AG04450 (cell line): ENCODE data around the gene EEF1A2. TPM values are rescaled to one million over a fixed set of nuclear protein-coding genes. Genes with fewer than 3 reads are reported as not detected.

Experiments used
- CTCF ChIA-PET: fragments of 300-600, 350-600 bp; formaldehyde crosslinking; extraction: SDS; loops from one replicate; lab custom pipeline; 2022; ENCODE audit warnings: antibody characterized with exemption, inconsistent platforms; lab: Charles Lee
- POLR2A ChIA-PET: fragments of 350-600 bp; formaldehyde crosslinking; extraction: SDS; loops from one replicate; lab custom pipeline; 2021; ENCODE audit warnings: antibody characterized with exemption, inconsistent platforms; lab: Yijun Ruan, JAX
- DNase-seq: peaks from one replicate; pipeline ENCODE4 v3.0.0-alpha.2; 2011; ENCODE audit warnings: low read depth, low spot score
- H3K27ac ChIP-seq: one replicate; pipeline ENCODE4 v1.5.1; 2012; ENCODE audit warnings: low read depth, low read length, control low read depth
- H3K27me3 ChIP-seq: one replicate; pipeline ENCODE4 v1.6.0; 2012; ENCODE audit warnings: low read length; ENCODE audit not compliant: control insufficient read depth, insufficient read depth
- H3K4me3 ChIP-seq: 2 replicates; pipeline ENCODE4 v1.5.1; 2011; ENCODE audit warnings: mild to moderate bottlenecking, low read depth, low read length, control low read depth
- H3K9me3 ChIP-seq: 2 replicates; pipeline ENCODE4 v1.5.1; 2012; ENCODE audit warnings: low read length; ENCODE audit not compliant: control insufficient read depth, insufficient read depth
- CTCF ChIP-seq: IDR thresholded peaks from 2 replicates; pipeline ENCODE4 v1.5.1; 2011; ENCODE audit warnings: low read depth, low read length, control low read depth, inconsistent platforms
- polyA plus RNA-seq: library from polyadenylated mRNA; depleted of rRNA; stranded (reverse); fragments of >200 nt; gene quantifications from 2 replicates; pipeline ENCODE4 v1.2.3, GENCODE V29; 2011

Gene EEF1A2
- polyA plus RNA-seq, 1 experiment, result 0.94 TPM

GRCh38 chr20:63462244-63462643 lies 36.6 kb downstream of the EEF1A2 start:
- TF ChIP-seq CTCF, result no peak
- Histone ChIP-seq H3K27me3 (peaks cover 13% of the 10 kb centered on the region), H3K4me3 (no peak overlapping the region), H3K27ac (no peak overlapping the region), H3K9me3 (no peaks in the 10 kb centered on the region; the same call in 1 of the 2 replicates)
- POLR2A ChIA-PET, result no interaction called here
- DNase-seq, result no peak
- CTCF ChIA-PET, result no interaction called here

- Histone ChIP-seq H3K4me3 (no peak overlapping the region), H3K27ac (no peak overlapping the region), H3K9me3 (no peaks in the 10 kb centered on the region; the same call in 1 of the 2 replicates), H3K27me3 (peaks cover 19% of the 10 kb centered on the region)
- ChIA-PET POLR2A (no interaction called here), CTCF (no interaction called here)
- DNase-seq, result no peak
- TF ChIP-seq CTCF, result no peak
Measured at GRCh38 chr20:63461104-63461763, 37.6 kb downstream of the EEF1A2 start.

- Histone ChIP-seq H3K9me3 (no peaks in the 10 kb centered on the region; the same call in 1 of the 2 replicates), H3K27me3 (peaks cover 25% of the 10 kb centered on the region), H3K27ac (no peak overlapping the region), H3K4me3 (no peak overlapping the region)
- POLR2A ChIA-PET, result no interaction called here
- DNase-seq, result no peak
- CTCF ChIA-PET, result no interaction called here
- TF ChIP-seq CTCF, result no peak
Measured at GRCh38 chr20:63459070-63459380, 39.9 kb downstream of the EEF1A2 start.

GRCh38 chr20:63458170-63459069 lies 40.5 kb downstream of the EEF1A2 start:
- ChIA-PET CTCF (no interaction called here), POLR2A (no interaction called here)
- Histone ChIP-seq H3K27me3 (peaks cover 22% of the 10 kb centered on the region), H3K27ac (no peak overlapping the region), H3K4me3 (no peak overlapping the region), H3K9me3 (no peaks in the 10 kb centered on the region; the same call in 1 of the 2 replicates)
- TF ChIP-seq CTCF, result no peak
- DNase-seq, result no peak

GRCh38 chr20:63457737-63458136 lies 41.1 kb downstream of the EEF1A2 start:
- H3K27me3 ChIP-seq, result peaks cover 22% of the 10 kb centered on the region
- no peak overlapping the region for H3K27ac ChIP-seq
- POLR2A ChIA-PET, result no interaction called here
- DNase-seq, result no peak
- no peaks in the 10 kb centered on the region; the same call in 1 of the 2 replicates for H3K9me3 ChIP-seq
- CTCF ChIA-PET, result no interaction called here
- no peak overlapping the region for H3K4me3 ChIP-seq
- TF ChIP-seq CTCF, result no peak
